T1000 (cell line): ENCODE results near the gene RDX.
"Not testable (repeated sequence)": the region's sequence is repeated elsewhere in the genome, so short reads cannot be mapped to it uniquely, and the experiment has no call there.

ENCODE experiments used
- DNase-seq: peaks from one replicate; lab custom pipeline; 2025; ENCODE audit warnings: mixed read lengths; lab: John Stamatoyannopoulos, UW

Gene RDX

DNA sequence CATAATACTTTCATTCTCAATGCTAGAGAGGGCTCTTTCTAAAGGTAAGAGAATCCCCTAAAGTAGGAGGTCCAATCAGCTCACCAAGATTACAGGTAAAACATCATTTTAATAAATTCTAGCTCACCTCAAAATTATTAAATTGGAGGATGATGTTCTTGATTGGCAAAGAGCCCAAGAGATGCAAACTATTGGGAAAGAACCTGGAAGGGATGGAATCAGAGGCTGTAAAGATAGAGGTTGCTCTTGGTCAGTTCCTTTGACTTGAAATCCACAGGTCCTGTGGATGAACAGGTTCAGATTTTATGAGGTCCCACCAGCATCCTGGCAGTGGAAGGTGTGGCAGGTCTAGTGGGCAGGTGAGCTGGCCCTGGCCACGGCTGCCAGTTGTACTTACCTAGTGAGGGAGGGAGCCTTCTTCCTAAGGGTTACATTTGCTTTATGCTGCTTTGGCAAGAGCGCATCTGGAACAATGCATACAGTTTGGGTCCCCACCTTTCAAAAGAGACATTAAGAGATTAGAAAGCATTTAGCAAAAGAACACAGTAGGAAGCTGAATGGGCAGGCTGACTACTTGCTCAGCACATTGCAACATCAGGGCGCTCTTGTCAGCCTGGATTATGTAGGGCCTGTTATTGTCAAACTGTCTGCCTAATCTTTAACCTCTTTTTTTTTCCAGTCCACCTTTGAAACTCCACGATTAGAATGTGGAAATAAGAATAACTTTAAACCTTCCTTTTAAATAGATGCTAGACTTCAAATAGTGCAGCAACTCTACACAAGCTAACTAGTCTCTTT is 97.0 kb downstream of the RDX start:
- no peak for DNase-seq

GRCh38 chr11:110198031-110198729 is 98.2 kb downstream of the RDX start:
- no peak for DNase-seq

DNA sequence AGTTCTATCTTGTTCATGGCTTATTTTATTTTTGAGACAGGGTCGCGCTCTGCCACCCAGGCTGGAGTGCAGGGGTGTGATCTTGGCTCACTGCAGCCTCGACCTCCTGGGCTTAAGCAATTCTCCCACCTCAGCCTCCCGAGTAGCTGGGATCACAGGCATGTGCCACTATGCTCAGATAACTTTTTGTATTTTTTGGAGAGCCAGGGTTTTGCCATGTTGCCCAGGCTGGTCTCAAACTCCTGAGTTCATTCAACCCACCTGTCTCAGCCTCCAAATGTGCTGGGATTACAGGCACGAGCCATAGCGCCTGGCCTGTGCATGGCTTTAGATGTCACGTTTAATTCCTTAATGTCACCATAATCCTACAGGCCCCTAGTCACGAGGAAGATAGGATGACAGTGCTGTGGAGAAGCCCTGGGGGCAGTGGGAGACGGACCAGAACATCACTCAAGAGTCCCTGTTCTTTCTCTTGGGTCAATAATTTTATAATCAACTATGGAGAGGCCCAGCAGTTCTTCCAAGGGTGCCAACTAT is 99.5 kb downstream of the RDX start:
- no peak for DNase-seq

DNA sequence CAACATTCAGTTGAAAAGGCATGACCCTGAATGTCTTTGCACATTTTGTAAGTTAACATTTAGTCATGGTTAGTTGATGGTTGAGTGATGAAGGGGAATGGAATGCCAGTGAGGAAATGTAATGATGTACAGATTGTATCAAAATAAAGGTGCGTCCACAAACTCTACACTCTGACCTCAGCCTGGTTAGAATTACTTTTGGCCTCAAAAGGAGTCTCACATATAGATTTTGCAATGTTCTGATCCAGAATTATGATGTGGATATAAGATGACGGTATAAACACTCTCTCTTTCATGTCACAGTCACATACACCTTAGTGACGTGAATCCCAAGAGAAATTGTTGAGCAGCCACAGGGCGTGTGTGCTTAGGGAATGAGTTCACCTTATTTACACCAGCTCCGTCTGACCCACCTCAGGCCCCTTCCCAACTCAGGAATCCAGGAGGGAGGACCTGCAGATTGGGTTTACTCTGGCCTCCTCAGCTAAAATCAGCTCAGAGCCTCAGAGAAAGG is 100.1 kb downstream of the RDX start:
- DNase-seq: no peak

DNA sequence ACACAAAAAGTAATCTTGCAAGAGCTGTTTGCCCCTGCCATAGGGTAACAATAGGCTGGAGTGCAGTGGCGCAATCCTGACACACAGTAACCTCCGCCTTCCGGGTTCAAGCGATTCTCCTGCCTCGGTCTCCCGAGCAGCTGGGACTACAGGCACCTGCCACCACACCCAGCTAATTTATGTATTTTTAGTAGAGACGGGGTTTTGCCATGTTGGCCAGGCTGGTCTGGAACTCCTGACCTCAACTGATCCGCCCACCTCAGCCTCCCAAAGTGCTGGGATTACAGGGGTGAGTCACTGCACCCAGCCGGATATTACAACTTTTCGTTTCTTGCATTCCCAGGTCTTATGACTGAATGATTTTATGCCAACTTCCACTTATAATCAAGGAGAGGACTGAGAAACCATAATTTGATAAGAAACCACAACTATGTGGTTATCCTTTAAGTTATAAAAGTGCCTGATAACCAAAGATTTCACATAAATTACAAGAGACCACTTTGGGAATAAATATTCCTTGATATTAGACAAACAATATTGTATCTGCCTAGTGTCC is 102.1 kb downstream of the RDX start:
- not testable (repeated sequence) for DNase-seq

GRCh38 chr11:110192604-110193282 is 103.7 kb downstream of the RDX start:
- DNase-seq: not testable (repeated sequence)

- no peak for DNase-seq
These were observed 105.5 kb downstream of the RDX start for GRCh38 chr11:110190885-110191284.

- no peak for DNase-seq
These were observed 108.7 kb downstream of the RDX start for GRCh38 chr11:110187731-110188130.

DNA sequence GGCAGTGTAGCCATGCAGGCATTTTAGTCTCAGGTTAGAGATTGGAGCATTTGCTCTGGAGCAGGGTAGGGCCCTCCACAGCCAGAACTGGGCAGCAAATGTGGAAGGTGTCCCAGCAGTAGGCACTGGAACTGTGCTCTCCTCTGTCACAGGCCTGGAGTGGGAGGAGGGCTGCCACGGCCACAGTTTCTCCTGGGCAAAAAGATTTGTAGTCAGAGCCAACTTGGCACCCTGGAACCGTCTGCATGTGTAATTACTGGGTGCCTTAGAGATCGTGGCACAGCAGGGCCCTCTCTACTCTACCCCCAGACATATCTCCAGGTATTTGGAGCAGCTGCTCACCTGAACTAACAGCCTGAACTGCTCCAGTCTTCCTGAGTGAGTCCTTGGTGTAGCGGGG is 109.5 kb downstream of the RDX start:
- DNase-seq: no peak

- no peak for DNase-seq
These were observed 110.0 kb downstream of the RDX start for GRCh38 chr11:110186456-110186855.

- no peak for DNase-seq
These were observed 110.8 kb downstream of the RDX start for GRCh38 chr11:110185599-110185998.

DNA sequence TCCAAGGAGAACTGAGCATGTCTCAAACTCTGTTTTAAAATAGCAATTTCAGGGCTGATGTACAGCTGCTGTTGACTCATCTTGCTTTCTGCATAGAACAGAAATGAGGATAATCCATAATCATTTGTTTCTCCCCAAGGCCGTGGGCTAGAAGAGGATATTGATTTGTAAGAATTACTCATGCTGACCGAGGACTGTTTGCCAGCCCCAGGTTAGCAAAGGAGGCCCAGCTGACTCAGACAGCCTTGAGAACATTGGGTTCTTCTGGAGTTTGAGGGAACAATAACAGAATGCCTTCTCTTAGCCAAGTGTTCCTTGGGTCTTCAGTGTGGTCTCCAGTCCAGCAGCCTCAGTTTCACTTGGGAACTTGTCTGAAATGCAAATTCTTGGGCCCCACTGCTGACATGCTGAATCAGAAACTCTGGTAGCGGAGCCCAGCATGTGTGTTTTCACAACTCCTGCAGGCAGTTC is 111.3 kb downstream of the RDX start:
- DNase-seq: no peak

GRCh38 chr11:110184456-110184855 is 112.0 kb downstream of the RDX start:
- DNase-seq: no peak

- no peak for DNase-seq
These were observed 113.5 kb downstream of the RDX start for GRCh38 chr11:110182886-110183285.

GRCh38 chr11:110179064-110179463 is 117.3 kb downstream of the RDX start:
- DNase-seq: no peak

DNA sequence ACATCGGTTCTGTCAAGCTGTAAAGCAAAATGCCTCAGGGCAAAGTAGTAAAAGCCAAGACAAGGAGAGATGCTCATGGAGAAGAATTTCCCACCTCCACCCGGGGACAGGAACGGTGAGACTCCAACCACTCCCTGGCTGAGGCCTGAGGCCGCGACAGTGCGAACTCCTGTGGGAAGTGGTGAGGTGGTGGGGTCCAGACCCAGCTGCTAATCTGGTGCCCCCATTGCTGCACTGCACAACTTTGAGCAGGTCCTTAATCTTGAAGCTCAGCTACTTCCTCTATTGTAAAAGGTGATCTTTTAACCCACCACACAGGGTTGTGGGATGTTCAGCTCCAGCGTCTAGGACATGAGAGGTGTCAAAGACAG is 119.3 kb downstream of the RDX start:
- no peak for DNase-seq

DNA sequence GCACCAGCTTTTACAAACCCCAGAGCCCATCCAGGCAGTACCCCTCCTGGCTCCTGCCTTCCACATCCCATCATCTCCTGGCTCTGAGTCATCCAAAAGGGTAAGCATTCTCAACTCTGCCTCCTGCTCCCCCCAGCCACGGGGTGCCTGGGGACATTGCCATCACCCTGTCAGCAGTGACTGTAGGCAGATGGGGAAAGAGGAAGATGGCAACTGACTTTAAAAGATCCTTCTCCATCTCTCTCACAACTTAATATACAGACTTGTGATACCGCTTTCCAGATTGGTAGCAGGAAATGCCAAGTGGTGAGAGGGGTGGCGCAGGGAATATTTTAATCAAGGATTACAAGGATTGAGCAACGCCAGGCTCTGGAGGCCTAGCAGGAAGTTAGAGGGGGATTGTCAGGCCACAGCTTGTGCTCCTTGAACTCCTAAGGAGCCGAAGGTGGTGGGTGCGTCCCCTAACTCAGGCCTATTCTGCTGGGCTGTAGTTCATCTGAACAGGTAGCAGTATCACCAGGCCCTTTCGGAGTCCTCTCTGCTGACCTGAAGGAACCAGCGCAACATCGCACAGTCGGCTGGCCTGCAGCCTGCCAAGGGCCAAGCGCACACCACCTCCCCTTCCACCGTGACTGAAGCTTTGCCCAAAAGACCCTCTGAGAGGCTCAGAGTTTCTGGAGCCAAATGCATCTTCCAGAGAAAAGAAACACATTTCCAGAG is 119.9 kb downstream of the RDX start:
- DNase-seq: no peak

- DNase-seq: no peak
These were observed 121.6 kb downstream of the RDX start for GRCh38 chr11:110174645-110175310.

DNA sequence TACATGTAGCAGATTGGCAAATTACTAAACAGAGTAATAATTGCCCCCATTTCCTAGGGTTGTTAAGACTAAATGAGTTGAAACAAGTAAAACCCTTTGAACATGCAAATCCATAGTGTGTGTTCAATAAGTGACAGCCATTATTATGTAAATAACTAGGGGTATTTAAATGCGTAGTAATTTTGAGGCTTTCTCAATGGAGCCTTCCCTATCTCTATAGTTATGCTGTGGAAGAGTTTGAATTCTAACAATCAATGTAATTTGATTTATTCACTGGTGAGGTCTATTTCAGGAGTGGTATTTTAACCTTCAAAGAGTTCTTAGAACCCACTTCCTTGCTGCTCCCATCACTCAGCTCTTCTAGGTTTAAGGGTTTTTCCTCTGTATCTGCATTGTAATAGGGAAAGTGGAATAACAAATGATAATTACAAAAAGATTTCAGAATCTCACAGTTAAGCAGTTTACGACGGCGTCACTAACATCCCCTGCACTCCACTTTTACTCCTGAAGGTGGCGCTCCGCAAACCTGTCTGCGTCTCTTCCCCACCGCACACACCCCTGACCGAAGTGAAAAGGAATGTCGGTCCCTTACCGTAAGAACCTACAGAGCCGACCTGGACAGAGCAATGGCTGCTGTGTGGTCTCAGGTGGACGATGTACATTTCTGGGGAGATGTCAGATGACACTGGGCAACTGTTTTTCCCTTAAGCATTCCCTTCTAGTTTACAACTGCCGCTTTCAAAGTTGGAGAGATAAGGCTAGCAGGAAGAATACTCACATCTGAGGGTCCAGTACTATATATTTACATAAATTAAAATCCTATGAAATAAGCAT is 122.4 kb downstream of the RDX start:
- no peak for DNase-seq
